ENCODE measurements around the gene ALG1.
A peak's percentile ranks its signal among the peaks of the same experiment; 100 is the strongest.
"Not testable (repeated sequence)": the region's sequence is repeated elsewhere in the genome, so short reads cannot be mapped to it uniquely, and the experiment has no call there.

ALG1 gene

DNA sequence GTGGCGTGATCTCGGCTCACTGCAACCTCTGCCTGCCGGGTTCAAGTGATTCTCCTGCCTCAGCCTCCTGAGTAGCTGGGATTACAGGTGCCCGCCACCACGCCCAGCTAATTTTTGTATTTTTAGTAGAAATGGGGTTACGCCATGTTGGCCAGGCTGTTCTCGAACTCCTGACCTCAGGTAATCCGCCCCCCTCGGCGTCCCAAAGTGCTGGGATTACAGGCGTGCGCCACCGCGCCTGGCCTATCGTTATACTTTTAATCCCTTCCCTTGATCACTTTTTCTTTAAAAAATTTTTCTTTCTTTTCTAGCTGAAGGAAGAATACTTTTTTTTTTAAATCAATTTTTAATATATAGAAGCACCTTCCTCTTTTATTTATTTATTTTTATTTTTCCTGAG lies 2.1 kb downstream of the ALG1 start:
- not testable (repeated sequence) for DNase-seq (ENCODE audit: low spot score)

DNA sequence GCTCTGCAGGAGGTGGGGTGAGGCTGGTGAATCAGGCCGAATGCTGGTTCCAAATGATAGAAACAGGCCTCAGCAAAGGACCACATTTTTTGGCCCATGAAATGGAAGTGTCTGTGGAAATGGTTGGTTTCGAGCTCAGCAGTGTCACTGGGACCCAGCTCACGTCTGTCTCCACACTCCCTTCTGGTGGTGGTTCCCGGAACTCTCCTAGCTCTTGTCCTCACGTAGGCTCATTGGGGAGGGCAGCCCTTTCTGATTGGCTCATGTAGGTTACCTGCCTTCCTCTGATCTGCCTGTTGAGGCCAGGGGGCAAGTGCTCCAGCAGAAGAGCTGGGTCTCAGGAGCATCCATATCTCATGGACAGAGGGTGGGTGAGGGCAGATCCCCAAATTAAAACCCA lies 4.0 kb downstream of the ALG1 start:
- DNase-seq (ENCODE audit: low spot score): no peak

- DNase-seq (ENCODE audit: low spot score): no peak
Measured at GRCh38 chr16:5077304-5077703, 5.7 kb downstream of the ALG1 start.

DNA sequence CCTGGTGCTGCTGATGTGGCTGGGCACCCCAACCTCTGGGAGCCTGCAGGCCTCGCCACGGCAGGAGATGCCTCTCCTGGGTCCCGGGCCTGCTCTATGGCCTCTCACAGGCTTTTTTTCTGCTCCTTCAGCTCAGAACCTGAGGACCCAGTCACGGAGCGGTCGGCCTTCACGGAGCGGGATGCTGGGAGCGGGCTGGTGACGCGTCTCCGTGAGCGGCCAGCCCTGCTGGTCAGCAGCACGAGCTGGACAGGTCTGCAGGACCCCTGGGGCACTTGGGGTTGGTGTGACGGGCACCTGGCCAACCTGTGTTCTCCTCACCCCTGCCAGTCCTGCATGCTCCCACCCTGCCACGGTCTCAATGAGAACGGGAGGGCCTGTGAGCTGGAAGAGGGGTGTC lies 7.0 kb downstream of the ALG1 start:
- DNase-seq (ENCODE audit: low spot score): no peak

DNA sequence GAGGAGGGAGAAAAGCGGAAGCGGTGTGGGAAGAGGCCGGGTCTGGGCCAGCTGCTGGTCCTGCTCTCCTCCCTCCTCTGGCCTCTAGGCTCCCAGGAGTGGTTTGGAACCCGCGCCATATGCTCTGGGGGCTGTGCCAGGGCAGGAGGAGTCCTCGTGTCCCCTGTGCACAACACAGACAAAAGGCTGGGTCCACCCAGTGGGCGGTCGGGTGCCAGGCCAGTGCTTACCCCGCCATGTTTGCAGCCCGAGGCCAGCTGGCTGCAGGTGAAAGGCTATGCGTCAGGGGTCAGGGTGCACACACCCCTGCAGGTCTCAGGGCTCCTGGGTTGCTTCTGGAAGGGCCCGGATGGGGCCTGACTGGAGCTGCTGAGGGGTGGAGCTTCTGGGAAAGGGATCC lies 8.8 kb downstream of the ALG1 start:
- not testable (repeated sequence) for DNase-seq (ENCODE audit: low spot score)

GRCh38 chr16:5080996-5081395 lies 9.4 kb downstream of the ALG1 start:
- DNase-seq (ENCODE audit: low spot score): not testable (repeated sequence)

DNA sequence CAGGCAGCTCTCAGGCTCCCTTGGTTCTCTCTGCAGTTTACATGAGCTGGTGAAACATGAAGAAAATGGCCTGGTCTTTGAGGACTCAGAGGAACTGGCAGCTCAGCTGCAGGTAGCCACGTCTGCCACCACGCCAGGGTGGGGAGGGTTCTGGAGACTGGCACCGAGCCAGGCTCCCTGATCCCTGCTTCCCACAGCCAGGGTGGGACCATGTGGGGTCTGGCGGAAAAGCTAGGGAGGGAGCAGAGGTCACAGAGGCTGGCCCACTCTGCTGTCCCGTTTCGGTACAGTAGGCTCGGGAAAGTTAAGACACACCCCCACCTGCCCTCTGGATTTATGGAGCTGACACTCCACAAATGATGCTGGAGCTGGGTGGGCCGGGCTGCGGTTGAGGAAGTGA lies 12.0 kb downstream of the ALG1 start:
- not testable (repeated sequence) for DNase-seq (ENCODE audit: low spot score)

- not testable (repeated sequence) for DNase-seq (ENCODE audit: low spot score)
Measured at GRCh38 chr16:5084099-5084731, 12.6 kb downstream of the ALG1 start.

DNA sequence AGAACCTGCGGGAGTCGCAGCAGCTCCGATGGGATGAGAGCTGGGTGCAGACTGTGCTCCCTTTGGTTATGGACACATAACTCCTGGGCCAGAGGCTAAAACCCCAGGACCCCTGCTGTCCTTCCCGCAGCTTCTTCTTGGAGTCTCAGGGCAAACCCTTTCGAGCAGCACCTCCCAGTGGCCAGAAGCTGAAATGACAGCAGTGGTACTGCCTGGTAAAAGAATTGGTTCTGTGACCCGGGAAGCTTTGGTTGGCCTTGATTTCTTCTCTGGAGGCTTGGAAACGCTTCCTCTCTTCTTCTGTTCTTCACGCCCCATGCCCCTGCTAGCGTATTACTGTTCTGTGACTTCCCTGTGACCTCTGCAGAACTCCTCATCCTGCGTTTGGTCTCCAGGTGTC lies 13.2 kb downstream of the ALG1 start:
- not testable (repeated sequence) for DNase-seq (ENCODE audit: low spot score)

- DNase-seq (ENCODE audit: low spot score): not testable (repeated sequence)
Measured at GRCh38 chr16:5085716-5086115, 14.1 kb downstream of the ALG1 start.

- not testable (repeated sequence) for DNase-seq (ENCODE audit: low spot score)
Measured at GRCh38 chr16:5088086-5088790, 16.6 kb downstream of the ALG1 start.

DNA sequence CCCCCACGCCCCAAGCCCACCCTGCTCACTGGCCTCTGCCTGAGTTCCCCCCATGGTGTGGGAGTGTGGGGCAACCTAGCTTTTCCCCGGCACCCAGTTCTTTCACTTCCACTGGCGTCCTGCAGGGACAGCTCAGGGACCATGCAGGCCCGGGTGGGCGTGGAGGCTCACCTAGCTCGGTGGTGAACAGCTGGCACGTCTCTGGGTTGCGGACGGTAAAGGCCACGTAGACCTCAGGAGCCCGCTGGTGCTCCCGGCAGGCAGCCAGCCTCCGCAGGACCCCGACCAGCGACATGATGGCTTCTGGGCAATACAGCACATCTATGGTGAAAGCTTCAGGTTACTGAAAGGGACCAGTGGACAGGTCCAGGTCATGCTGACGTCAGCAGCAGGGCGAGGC lies 17.3 kb downstream of the ALG1 start:
- not testable (repeated sequence) for DNase-seq (ENCODE audit: low spot score)

DNA sequence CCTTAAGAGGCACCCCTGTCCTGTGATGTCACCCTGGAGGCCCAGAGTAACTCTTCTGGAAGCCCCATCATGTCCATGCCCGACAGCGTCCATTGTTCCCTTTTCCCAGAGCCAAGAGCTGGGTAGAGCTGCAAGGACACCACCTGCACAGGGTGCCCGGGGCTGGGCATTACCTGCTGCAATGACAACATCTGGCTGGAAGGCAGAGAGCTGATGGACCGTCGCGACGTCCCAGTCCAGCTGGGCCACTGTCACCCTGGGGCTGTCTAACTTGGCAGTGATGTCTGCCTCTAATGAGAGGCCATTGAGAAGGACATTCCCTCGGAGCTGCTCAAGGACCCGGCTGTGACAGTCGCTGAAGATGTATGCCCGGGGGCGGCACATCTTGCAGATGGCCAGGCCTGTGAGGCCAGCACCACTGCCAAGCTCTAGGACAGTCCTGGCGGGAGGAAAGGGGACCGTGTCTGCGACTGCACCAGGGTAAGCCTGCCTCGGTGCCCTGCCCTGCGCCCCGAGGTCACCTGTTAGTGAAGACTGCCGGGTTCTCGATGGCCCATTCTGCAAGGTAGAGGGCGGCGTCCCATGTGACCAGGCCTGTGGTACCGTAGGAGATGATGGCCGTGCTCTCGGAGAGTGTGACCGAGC lies 18.4 kb downstream of the ALG1 start:
- DNase-seq (ENCODE audit: low spot score): not testable (repeated sequence)

DNA sequence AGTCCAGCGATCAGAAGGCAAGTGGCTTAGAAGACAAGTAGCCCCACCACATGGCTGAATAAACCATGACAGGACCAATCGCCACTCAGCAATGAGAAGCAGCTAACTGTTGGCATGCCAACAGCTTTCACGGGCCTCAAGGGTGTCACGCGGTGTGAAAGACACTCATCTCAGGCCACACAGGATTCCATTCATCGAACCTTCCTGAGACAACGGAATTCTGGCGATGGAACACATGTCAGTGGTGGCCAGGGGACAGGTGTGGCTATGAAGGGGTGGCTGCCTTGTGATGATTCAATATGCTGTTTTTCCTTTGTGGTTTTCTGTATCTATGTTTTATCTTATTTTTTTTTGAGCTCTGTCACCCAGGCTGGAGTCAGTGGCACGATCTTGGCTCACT lies 18.9 kb downstream of the ALG1 start:
- not testable (repeated sequence) for DNase-seq (ENCODE audit: low spot score)

DNA sequence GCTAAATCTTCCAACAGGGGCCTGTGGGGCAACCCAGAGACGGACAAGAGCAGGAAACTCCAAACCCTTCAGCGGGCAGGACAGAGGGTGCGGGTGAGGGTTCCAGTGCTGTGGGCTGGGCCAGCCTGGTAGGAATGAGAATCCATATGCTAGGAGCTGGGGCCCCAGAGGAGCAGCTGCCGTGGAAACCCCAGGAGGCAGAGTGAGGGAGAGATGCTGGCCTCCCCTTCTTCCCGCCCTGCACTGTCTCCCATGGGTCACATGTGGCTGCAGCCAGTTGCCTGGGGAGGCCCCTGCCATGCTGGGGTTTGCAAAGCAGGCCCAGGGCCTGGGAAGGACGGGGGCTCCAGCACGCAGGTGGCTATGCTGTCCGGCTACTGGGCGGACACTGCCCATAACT lies 21.4 kb downstream of the ALG1 start:
- DNase-seq (ENCODE audit: low spot score): not testable (repeated sequence)

DNA sequence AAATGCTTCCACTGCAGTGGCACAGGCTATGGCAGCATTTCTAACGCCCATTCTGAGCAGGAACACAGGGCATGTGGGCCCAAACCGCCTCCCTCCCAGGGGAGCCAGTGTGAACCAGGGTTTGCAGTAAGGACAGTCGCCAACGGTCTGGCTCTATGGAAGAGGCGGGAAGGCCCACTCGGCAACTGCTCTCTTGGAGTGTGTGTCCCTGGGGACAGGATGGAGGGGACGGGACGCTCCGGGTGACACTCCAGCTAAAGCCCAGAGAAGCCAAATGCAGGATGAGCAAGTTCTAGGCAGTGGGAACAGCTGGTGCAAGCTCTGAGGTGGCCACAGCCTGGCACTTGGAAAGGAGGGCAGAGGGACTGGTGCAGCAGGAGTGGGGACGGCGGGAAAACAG lies 22.1 kb downstream of the ALG1 start:
- DNase-seq (ENCODE audit: low spot score): not testable (repeated sequence)

DNA sequence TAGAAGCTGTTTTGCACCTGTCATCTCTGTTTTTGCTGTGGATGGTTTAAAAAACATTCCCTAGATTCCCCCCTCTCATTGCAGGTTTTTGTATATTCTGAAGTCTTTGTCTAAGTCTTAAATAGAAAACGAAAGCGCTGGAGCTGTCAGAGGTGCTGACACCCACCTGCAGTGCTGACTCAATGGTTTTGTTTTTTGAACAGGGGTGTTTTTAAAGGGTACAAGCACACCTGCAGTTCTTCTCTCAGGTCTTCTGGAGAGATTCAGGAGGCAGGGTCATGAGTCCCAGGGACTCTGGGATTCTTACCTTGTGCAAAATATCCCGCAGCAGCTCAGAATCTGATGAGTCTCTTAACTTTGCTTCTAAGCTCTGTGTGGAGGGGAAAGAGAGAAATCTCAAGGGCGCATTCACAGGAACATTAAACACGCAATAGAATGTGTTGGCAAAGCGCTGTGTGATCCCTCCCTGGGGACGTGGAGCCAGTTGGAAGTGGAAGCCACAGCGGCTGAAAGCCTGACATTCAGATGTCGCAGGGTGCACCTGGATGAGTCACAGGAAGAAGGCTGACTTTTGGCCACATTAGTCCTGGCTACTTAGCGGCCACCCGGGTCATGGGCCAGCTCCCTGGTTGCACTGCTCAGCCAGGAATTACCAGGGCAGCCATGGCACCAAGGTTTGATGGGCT lies 23.6 kb downstream of the ALG1 start:
- not testable (repeated sequence) for DNase-seq (ENCODE audit: low spot score)

DNA sequence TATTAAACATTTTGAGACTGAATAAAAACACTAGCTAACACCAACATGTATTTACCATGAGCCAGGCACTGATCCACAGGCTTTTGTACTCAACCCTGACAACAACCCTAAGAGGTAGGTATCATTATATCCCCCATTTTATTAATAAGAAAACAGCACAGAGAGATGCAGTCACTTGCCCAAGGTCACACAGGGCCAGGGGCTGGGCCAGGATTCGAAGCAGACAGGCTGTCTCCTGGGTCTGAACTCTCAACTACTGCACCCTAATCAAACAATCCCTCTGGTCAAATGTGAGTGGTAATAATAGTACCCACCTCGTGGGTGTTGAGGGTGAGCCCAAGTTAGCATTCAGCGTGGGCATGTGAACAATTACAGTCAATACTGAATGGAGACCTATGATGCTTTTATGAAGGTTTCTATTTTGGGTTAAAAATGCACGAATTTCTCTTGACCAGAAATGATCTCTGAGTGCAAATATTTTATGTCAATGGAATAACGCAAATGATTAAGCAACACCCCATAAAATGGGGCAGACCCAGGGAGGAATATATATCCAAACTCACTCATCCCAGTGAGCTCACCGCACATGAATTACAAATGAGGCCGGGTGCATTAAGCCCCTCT lies 24.9 kb downstream of the ALG1 start:
- not testable (repeated sequence) for DNase-seq (ENCODE audit: low spot score)

DNA sequence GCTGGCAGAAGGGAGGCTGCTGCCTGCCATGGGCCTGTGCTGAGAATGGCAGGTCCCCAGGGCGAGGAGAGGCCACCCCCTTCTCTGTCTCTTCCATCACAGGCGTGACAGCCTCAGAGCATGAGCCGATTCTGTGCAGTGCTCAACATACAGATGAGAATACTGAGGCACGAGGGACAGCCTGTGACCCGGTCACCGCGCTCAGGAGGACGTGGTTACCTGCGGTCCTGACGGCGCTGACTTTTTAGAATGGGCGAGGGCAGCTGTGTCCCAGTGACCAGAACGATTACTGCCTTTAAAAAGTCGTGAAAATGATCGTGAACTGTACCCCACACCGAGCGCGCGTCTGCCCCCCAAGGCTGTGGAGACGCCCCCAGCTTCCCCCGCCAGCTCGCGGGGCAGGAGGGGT lies 25.4 kb downstream of the ALG1 start:
- DNase-seq (ENCODE audit: low spot score): not testable (repeated sequence)

GRCh38 chr16:5097470-5098220 lies 26.0 kb downstream of the ALG1 start, which contains the start of gene EEF2KMT:
EEF2KMT (minus strand) TSS chr16:5097795; CDS start chr16:5097739, 56 bp downstream.
- DNase-seq (ENCODE audit: low spot score): peak; percentile 99
